ENCODE results near the gene ARHGEF17. TPM values are rescaled to one million over a fixed set of nuclear protein-coding genes. Genes with fewer than 3 reads are reported as not detected.

The ARHGEF17 gene
- total and polyA plus RNA-seq, 2 of the 8 experiments (the other 6 are each of a cell fraction or from before 2014, with no cell fraction given) = 11.3 to 14.6 TPM

DNA sequence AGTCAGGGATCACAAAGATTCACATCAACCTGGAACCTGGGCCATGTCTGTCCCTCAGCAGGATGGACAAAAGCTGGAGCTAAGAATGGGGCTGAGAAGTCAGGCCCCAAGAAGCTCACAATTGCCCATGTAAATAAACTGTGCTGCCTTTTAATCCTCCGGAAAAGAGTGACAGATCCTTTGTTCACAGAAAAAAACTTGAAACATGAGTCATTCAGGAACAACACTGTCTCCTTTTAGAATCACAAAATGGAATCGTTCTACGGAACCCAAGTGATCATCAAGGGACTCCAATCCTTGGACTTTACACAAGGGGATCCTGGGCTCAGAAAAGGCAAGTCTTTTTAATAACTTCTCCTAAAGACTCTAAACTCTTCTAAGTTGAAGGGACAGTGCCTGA lies 104.2 kb downstream of the ARHGEF17 start:
- Histone ChIP-seq H4K20me1 (replicated peaks in 1 of 2; ENCODE audit: control insufficient read depth in 1 of 2, insufficient read depth in 2 of 2, low read length in 2 of 2) (no peaks in the 10 kb centered on the region), H3K79me1 (ENCODE audit: low read depth, low read length) (no peaks in the 10 kb centered on the region), H3K4me2 (ENCODE audit: insufficient read depth in 1 of 2, low read depth in 2 of 2, low read length in 2 of 2) (no peak overlapping the region), H3K23me2 (ENCODE audit: low read depth, low read length) (no peaks in the 10 kb centered on the region), H4K5ac (ENCODE audit: insufficient read length, low read depth, low read length) (no peak overlapping the region), H2AFZ (ENCODE audit: low read length) (no peak overlapping the region), H3K56ac (replicated peaks; ENCODE audit: insufficient read length, low read depth, low read length) (no peak overlapping the region), H3K4me3 (ENCODE audit: extremely low read depth in 1 of 4, insufficient read depth in 2 of 4, low read depth in 3 of 4, low read length in 4 of 4) (no peak overlapping the region), H3K9me3 (ENCODE audit: insufficient read depth in 2 of 2, low read depth in 1 of 2, low read length in 1 of 2) (no peaks in the 10 kb centered on the region), H4K8ac (ENCODE audit: extremely low read depth, insufficient read depth, low read length) (no peak overlapping the region), H4K91ac (replicated peaks; ENCODE audit: insufficient read length, low read length) (no peak overlapping the region), H3K27ac (ENCODE audit: low read depth, low read length) (no peak overlapping the region), H2BK120ac (replicated peaks; ENCODE audit: low read depth, low read length) (no peak overlapping the region), H3K18ac (ENCODE audit: extremely low read depth, low read length) (no peak overlapping the region), H3K27me3 (replicated peaks in 1 of 4; ENCODE audit: control insufficient read depth in 3 of 4, extremely low read depth in 1 of 4, insufficient read depth in 3 of 4, low read length in 3 of 4) (no peaks in the 10 kb centered on the region), H3K4me1 (replicated peaks in 1 of 4; ENCODE audit: control insufficient read depth in 3 of 4, insufficient read depth in 4 of 4, low read length in 3 of 4) (no peaks in the 10 kb centered on the region), H3K9ac (replicated peaks in 1 of 4; ENCODE audit: extremely low read depth in 1 of 4, low read depth in 3 of 4, low read length in 3 of 4) (no peak overlapping the region), H2BK15ac (ENCODE audit: low read length) (no peak overlapping the region), H2BK5ac (ENCODE audit: low read depth, low read length) (no peak overlapping the region), H3K36me3 (ENCODE audit: control insufficient read depth in 2 of 4, insufficient read depth in 4 of 4, low read length in 3 of 4) (peaks cover 0 to 14% (median 6%) of the 10 kb centered on the region in 4 experiments; a peak in 4 of 8 replicates), H2BK20ac (ENCODE audit: low read length) (no peak overlapping the region), H3K14ac (ENCODE audit: insufficient read length) (no peak overlapping the region), H3K23ac (ENCODE audit: insufficient read length) (no peak overlapping the region), H2BK12ac (ENCODE audit: low read depth, low read length) (no peak overlapping the region), H3K79me2 (ENCODE audit: control insufficient read depth in 1 of 2, insufficient read depth in 2 of 2, low read length in 2 of 2) (no peaks in the 10 kb centered on the region), H3K4ac (replicated peaks; ENCODE audit: insufficient read length, low read depth, low read length) (no peak overlapping the region), H2AK5ac (ENCODE audit: low read depth, low read length) (no peak overlapping the region)
- 86% methylated on average over 3 of the region's 3 CpGs; no CpG with 5 or more reads in 1 of the 2 experiments for WGBS, 2 experiments (ENCODE audit: extremely low coverage in 1 of 2, insufficient coverage in 1 of 2, insufficient read length in 1 of 2, insufficient replicate concordance in 2 of 2, low coverage in 1 of 2, low lambda C conversion rate in 2 of 2, missing lambda C conversion rate in 1 of 2)
- TF ChIP-seq TAF7 (optimal IDR thresholded peaks at IDR 0.05; ENCODE audit: borderline replicate concordance, low read depth, low read length) (no peak), POLR2A (IDR thresholded peaks at IDR 0.05; ENCODE audit: control extremely low read depth in 1 of 2, low read depth in 2 of 2, low read length in 2 of 2) (no peak)
- DNase-seq (ENCODE audit: low read depth in 1 of 2, low spot score in 2 of 2) (no peak), FAIRE-seq (no peak)
- ChIA-PET POLR2A (ENCODE audit: partially characterized antibody) (no interaction called here), CTCF (ENCODE audit: partially characterized antibody) (interaction anchor here (0.6 to 5.6 kb wide), 6 partner anchors 9 to 248 kb away, joined by 3 to 27 read pairs (median 4); no protein-coding TSS in a partner anchor)

Measured in H1 (cell line).